Endothelial cell of umbilical vein (primary cell): ENCODE measurements around the gene TNFRSF1B. TPM values are rescaled to one million over a fixed set of nuclear protein-coding genes. Genes with fewer than 3 reads are reported as not detected.

Experiments used
- BruUV-seq: library from RNA; stranded (reverse); fragments of 400-500 nt; replicated peaks from 2 replicates; lab custom pipeline; 2021; lab: Mats Ljungman, UMichigan
- CTCF ChIA-PET: fragments of 300-600, 350-600 bp; sonication (Branson Sonifier 250); formaldehyde crosslinking; loops from one replicate; lab custom pipeline; 2021; ENCODE audit warnings: antibody characterized with exemption, inconsistent platforms; lab: Charles Lee
- POLR2A ChIA-PET: fragments of 300-600, 350-600 bp; sonication (Branson Sonifier 250); formaldehyde crosslinking; loops from one replicate; lab custom pipeline; 2021; ENCODE audit warnings: antibody characterized with exemption, inconsistent platforms; lab: Charles Lee
- DNase-seq: peaks from one replicate; pipeline ENCODE4 v3.0.0-alpha.2; 2011; ENCODE audit warnings: low read depth, low spot score
- FAIRE-seq: peaks from 2 replicates; lab custom pipeline; 2011; peaks lifted over from hg19 to GRCh38; lab: Jason Lieb, UNC
- H2AFZ ChIP-seq: 2 replicates; pipeline ENCODE4 v1.6.0; 2012; ENCODE audit warnings: low read depth, low read length, control low read depth, inconsistent platforms
- H3K27ac ChIP-seq: 2 replicates; pipeline ENCODE4 v1.5.1; 2011; ENCODE audit warnings: low read depth, mild to moderate bottlenecking, control low read depth, low read length, moderate library complexity; ENCODE audit not compliant: insufficient read depth
- H3K27me3 ChIP-seq, 2 experiments: 2 replicates each; pipeline versions ENCODE4 v1.6.0 to v1.6.1; 2011; ENCODE audit warnings: low read length in 2 of 2, mixed read lengths in 1 of 2; ENCODE audit not compliant: control insufficient read depth in 2 of 2, insufficient read depth in 2 of 2
- H3K36me3 ChIP-seq, 2 experiments: 2 replicates in 1 of 2; 3 replicates in 1 of 2; pipeline ENCODE4 v1.5.1; 2011; ENCODE audit warnings: low read length in 2 of 2, mild to moderate bottlenecking in 1 of 2, moderate library complexity in 1 of 2; ENCODE audit not compliant: control insufficient read depth in 2 of 2, insufficient read depth in 2 of 2; ENCODE audit errors: extremely low read depth in 1 of 2
- H3K4me1 ChIP-seq: 3 replicates; pipeline ENCODE4 v1.5.1; 2011; ENCODE audit warnings: mild to moderate bottlenecking, low read length; ENCODE audit not compliant: control insufficient read depth, insufficient read depth; ENCODE audit errors: extremely low read depth
- H3K4me2 ChIP-seq: 2 replicates; pipeline ENCODE4 v1.6.1; 2011; ENCODE audit warnings: low read length, control low read depth, mixed read lengths; ENCODE audit not compliant: insufficient read depth
- H3K4me3 ChIP-seq, 3 experiments: fragments of 200-600 bp in 1 of 3; sonication (generic), shearing (Covaris generic) in 1 of 3; replicated peaks in 1 of 3; 2 replicates each; pipeline ENCODE4 v1.5.1; 2011 to 2016; ENCODE audit warnings: control low read depth in 3 of 3, low read length in 3 of 3, mild to moderate bottlenecking in 2 of 3, inconsistent platforms in 1 of 3, low read depth in 1 of 3, moderate library complexity in 1 of 3; ENCODE audit not compliant: insufficient read depth in 1 of 3
- H3K79me2 ChIP-seq: 2 replicates; pipeline ENCODE4 v1.6.0; 2012; ENCODE audit warnings: low read length, inconsistent platforms; ENCODE audit not compliant: control insufficient read depth, insufficient read depth
- H3K9ac ChIP-seq: replicated peaks from 2 replicates; pipeline ENCODE3; 2011; ENCODE audit warnings: low read length, control low read depth; ENCODE audit not compliant: insufficient read depth; ENCODE audit errors: extremely low read depth
- H3K9me1 ChIP-seq: replicated peaks from 3 replicates; pipeline ENCODE4 v1.6.0; 2011; ENCODE audit warnings: mild to moderate bottlenecking, low read length; ENCODE audit not compliant: control insufficient read depth, insufficient read depth; ENCODE audit errors: extremely low read depth
- H3K9me3 ChIP-seq: replicated peaks from 2 replicates; pipeline ENCODE4 v1.5.1; 2012; ENCODE audit warnings: low read length, inconsistent platforms; ENCODE audit not compliant: control insufficient read depth, insufficient read depth
- H4K20me1 ChIP-seq: replicated peaks from 2 replicates; pipeline ENCODE3; 2011; ENCODE audit warnings: mild to moderate bottlenecking, low read length; ENCODE audit not compliant: control insufficient read depth, insufficient read depth; ENCODE audit errors: extremely low read depth
- CTCF ChIP-seq, 2 donors: IDR thresholded peaks; 1 replicate in 1 of 2; 2 replicates in 1 of 2; pipeline ENCODE4 v1.5.1; 2011; ENCODE audit warnings: low read length in 2 of 2, mild to moderate bottlenecking in 2 of 2, moderate library complexity in 2 of 2, control low read depth in 1 of 2, inconsistent platforms in 1 of 2, low read depth in 1 of 2; ENCODE audit not compliant: insufficient read depth in 1 of 2; ENCODE audit errors: extremely low read depth in 1 of 2
- EZH2 ChIP-seq: IDR thresholded peaks from 2 replicates; pipeline ENCODE4 v1.6.1; 2012; ENCODE audit warnings: borderline replicate concordance, low read depth, mild to moderate bottlenecking, moderate library complexity, low read length, inconsistent platforms; ENCODE audit not compliant: severe bottlenecking
- FOS ChIP-seq: IDR thresholded peaks from 2 replicates; pipeline ENCODE4 v1.6.1; 2011; ENCODE audit warnings: mild to moderate bottlenecking, low read length, moderate library complexity, borderline replicate concordance; ENCODE audit not compliant: insufficient read depth
- GATA2 ChIP-seq: IDR thresholded peaks from 2 replicates; pipeline ENCODE4 v1.7.0; 2011; ENCODE audit warnings: low read depth, mild to moderate bottlenecking, moderate library complexity, mixed read lengths, low read length; ENCODE audit not compliant: insufficient read length, insufficient read depth
- JUN ChIP-seq: IDR thresholded peaks from 2 replicates; pipeline ENCODE4 v1.6.1; 2011; ENCODE audit warnings: borderline replicate concordance, low read depth; ENCODE audit not compliant: insufficient read length, insufficient read depth
- MAX ChIP-seq: IDR thresholded peaks from 2 replicates; pipeline ENCODE4 v1.6.1; 2011; ENCODE audit not compliant: insufficient read depth, insufficient read length
- MYC ChIP-seq: IDR thresholded peaks from one replicate; pipeline ENCODE4 v1.6.1; 2011; ENCODE audit warnings: mild to moderate bottlenecking, low read depth, low read length
- POLR2A ChIP-seq: IDR thresholded peaks from 2 replicates; pipeline ENCODE4 v1.6.1; 2012; ENCODE audit warnings: low read depth, mild to moderate bottlenecking, control low read depth, low read length
- POLR2AphosphoS5 ChIP-seq: IDR thresholded peaks from 2 replicates; pipeline ENCODE4 v1.6.1; 2012; ENCODE audit warnings: low read depth, mild to moderate bottlenecking, control low read depth, low read length, moderate library complexity; ENCODE audit not compliant: insufficient read depth
- dilution Hi-C: fragments of 300-500 bp; cut with MboI; formaldehyde crosslinking; loops from one replicate; pipeline ENCODE4 v1.15.0; 2019; ENCODE audit warnings: low sequenced_read_pairs; ENCODE audit not compliant: extremely low pct_ligation_motif_present
- intact Hi-C: fragments of 100-400 bp; cut with micrococcal nuclease; formaldehyde crosslinking; loops from one replicate; pipeline ENCODE4 v1.10.0; 2022
- polyA plus RNA-seq, 4 experiments: library from polyadenylated mRNA; depleted of rRNA in 3 of 4; stranded (reverse) in 3 of 4; unstranded in 1 of 4; fragments of >200 nt; gene quantifications; 2 replicates each; pipeline versions ENCODE4 v1.2.1 to v1.2.3, GENCODE V29; 2011 to 2012; ENCODE audit warnings: missing spikeins in 1 of 4
- total RNA-seq: library from RNA; stranded (reverse); gene quantifications from 2 replicates; pipeline ENCODE4 v1.2.3, GENCODE V29; 2021

The TNFRSF1B gene
- total and polyA plus RNA-seq, 2 donors (not counting 3 experiments of a cell fraction or from before 2014, with no cell fraction given), result 53.6 to 65.9 TPM

- TF ChIP-seq GATA2 (no peak), MAX (no peak), EZH2 (no peak), MYC (no peak), CTCF (IDR thresholded peaks at IDR 0.05; ENCODE audit: extremely low read depth in 1 of 2, insufficient read depth in 1 of 2, low read depth in 1 of 2, low read length in 2 of 2) (no peak), POLR2A (no peak), POLR2AphosphoS5 (no peak), FOS (no peak), JUN (no peak)
- Histone ChIP-seq H3K9me1 (no peaks in the 10 kb centered on the region), H2AFZ (no peak overlapping the region), H3K79me2 (no peaks in the 10 kb centered on the region), H3K4me2 (no peak overlapping the region), H3K9me3 (no peaks in the 10 kb centered on the region), H3K27me3 (no peaks in the 10 kb centered on the region), H4K20me1 (no peaks in the 10 kb centered on the region), H3K4me3 (no peak overlapping the region), H3K9ac (no peak overlapping the region), H3K27ac (no peak overlapping the region), H3K4me1 (no peaks in the 10 kb centered on the region), H3K36me3 (peaks cover 0 to 38% of the 10 kb centered on the region in 2 experiments)
- dilution Hi-C loops (no loop called here), intact Hi-C loops (no loop called here)
- POLR2A ChIA-PET, result no interaction called here
- CTCF ChIA-PET, result interaction anchor here (1.3 to 17.5 kb wide), 2 partner anchors 15 to 82 kb away, joined by 3 to 537 read pairs; no protein-coding TSS in a partner anchor
- no peak for FAIRE-seq
- no TSS peak for BruUV-seq
- DNase-seq, result no peak
Observed at GRCh38 chr1:12204140-12204539, 37.3 kb downstream of the TNFRSF1B start.
